HG03378 (cell line): ENCODE results near the gene ABCB6.

Source experiments
- ATAC-seq: cut with Tn5 transposase; IDR thresholded peaks from one replicate; pipeline ENCODE4 v1.9.1; 2021; ENCODE audit warnings: mild to moderate bottlenecking, moderate library complexity; ENCODE audit not compliant: unreplicated experiment

The ABCB6 gene

GRCh38 chr2:219186754-219187456 lies 31.9 kb downstream of the ABCB6 start:
- no peak for ATAC-seq

GRCh38 chr2:219184121-219184520 lies 34.6 kb downstream of the ABCB6 start:
- ATAC-seq = no peak

GRCh38 chr2:219183151-219183772 lies 35.5 kb downstream of the ABCB6 start:
- ATAC-seq = no peak

GRCh38 chr2:219182331-219183150 lies 36.2 kb downstream of the ABCB6 start:
- ATAC-seq = no peak

- ATAC-seq = no peak
Measured at GRCh38 chr2:219181531-219181930, 37.2 kb downstream of the ABCB6 start.

- no peak for ATAC-seq
Measured at GRCh38 chr2:219180961-219181360, 37.8 kb downstream of the ABCB6 start.

GRCh38 chr2:219179601-219180465 lies 38.9 kb downstream of the ABCB6 start:
- ATAC-seq = no peak

GRCh38 chr2:219178377-219179175 lies 40.2 kb downstream of the ABCB6 start:
- no peak for ATAC-seq

- ATAC-seq = peak; percentile 35
Measured at GRCh38 chr2:219177552-219178376, 41.0 kb downstream of the ABCB6 start, which contains the start of gene RETREG2. TSS of gene RETREG2 (plus strand) at chr2:219178275. CDS start at chr2:219178353, 78 bp downstream.

- no peak for ATAC-seq
Measured at GRCh38 chr2:219176818-219177551, 41.8 kb downstream of the ABCB6 start, which contains the start of gene CNPPD1. TSS of gene CNPPD1 (minus strand) at chr2:219176925. CDS start at chr2:219176828, 97 bp downstream.

- ATAC-seq = no peak
Measured at GRCh38 chr2:219175928-219176817, 42.6 kb downstream of the ABCB6 start.

GRCh38 chr2:219175486-219175885 lies 43.3 kb downstream of the ABCB6 start:
- ATAC-seq = no peak

GRCh38 chr2:219174801-219175200 lies 44.0 kb downstream of the ABCB6 start:
- no peak for ATAC-seq

- ATAC-seq = no peak
Measured at GRCh38 chr2:219174146-219174545, 44.6 kb downstream of the ABCB6 start.

- ATAC-seq = no peak
Measured at GRCh38 chr2:219173176-219173575, 45.6 kb downstream of the ABCB6 start.

GRCh38 chr2:219172231-219173154 lies 46.3 kb downstream of the ABCB6 start:
- no peak for ATAC-seq
